Dermis blood vessel endothelial cell (primary cell): Measurements from ENCODE around the gene WDR26. TPM values are rescaled to one million over a fixed set of nuclear protein-coding genes. Genes with fewer than 3 reads are reported as not detected.

ENCODE experiments used
- DNase-seq: peaks from one replicate; pipeline ENCODE4 v3.0.0; 2010
- total RNA-seq: library from RNA; depleted of rRNA; stranded (reverse); fragments of >200 nt; gene quantifications from 2 replicates; pipeline ENCODE4 v1.2.3, GENCODE V29; 2014

Gene WDR26
- total RNA-seq, 1 donor from 2014 or later: 70.3 TPM

GRCh38 chr1:224348137-224348536 lies 86.5 kb downstream of the WDR26 start:
- no peak for DNase-seq

GRCh38 chr1:224343679-224344078 lies 90.9 kb downstream of the WDR26 start:
- no peak for DNase-seq

- DNase-seq: peak; percentile 36
Measured at GRCh38 chr1:224340453-224341384, 93.9 kb downstream of the WDR26 start.

GRCh38 chr1:224339442-224340033 lies 95.1 kb downstream of the WDR26 start:
- no peak for DNase-seq

GRCh38 chr1:224338150-224338838 lies 96.3 kb downstream of the WDR26 start:
- no peak for DNase-seq

Other genes starting within 250 kb of the WDR26 start
- 31.0 and 38.2 TPM in 2 replicates for gene NVL, start 104.6 kb downstream of the WDR26 start, total RNA-seq
- gene CNIH4, start 77.9 kb downstream of the WDR26 start, total RNA-seq: 80.3 and 82.5 TPM in 2 replicates
- gene CNIH3, start 181.5 kb upstream of the WDR26 start, total RNA-seq: 1.1 and 1.4 TPM in 2 replicates